GM18511 (cell line): ENCODE results near the gene DCD.
A peak's percentile ranks its signal among the peaks of the same experiment; 100 is the strongest.
"Not testable (repeated sequence)": the region's sequence is repeated elsewhere in the genome, so short reads cannot be mapped to it uniquely, and the experiment has no call there.

Experiments
- ATAC-seq: cut with Tn5 transposase; IDR thresholded peaks from one replicate; pipeline ENCODE4 v1.9.1; 2021; ENCODE audit warnings: mild to moderate bottlenecking, moderate library complexity; ENCODE audit not compliant: unreplicated experiment

DCD gene

DNA sequence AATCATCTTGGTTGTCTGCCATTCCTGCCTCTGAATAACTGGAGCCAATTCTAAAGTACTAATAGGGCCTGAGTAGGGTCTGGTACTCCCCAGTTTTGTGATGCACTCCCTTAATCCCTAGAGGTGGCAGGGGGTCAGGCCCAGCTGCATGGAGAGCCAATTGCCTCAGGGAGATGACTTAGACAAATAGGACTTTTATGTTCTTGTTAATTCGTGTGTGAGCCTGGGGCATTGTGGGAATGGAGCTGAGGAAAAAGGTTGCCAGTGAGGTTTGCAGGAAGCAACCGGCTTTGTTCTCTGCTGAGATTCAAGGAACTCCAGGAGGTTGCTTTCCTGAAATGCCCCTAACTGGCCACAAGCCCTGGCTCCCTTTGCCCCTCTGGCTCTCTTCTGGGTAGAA lies 6.8 kb upstream of the DCD start:
- no peak for ATAC-seq

DNA sequence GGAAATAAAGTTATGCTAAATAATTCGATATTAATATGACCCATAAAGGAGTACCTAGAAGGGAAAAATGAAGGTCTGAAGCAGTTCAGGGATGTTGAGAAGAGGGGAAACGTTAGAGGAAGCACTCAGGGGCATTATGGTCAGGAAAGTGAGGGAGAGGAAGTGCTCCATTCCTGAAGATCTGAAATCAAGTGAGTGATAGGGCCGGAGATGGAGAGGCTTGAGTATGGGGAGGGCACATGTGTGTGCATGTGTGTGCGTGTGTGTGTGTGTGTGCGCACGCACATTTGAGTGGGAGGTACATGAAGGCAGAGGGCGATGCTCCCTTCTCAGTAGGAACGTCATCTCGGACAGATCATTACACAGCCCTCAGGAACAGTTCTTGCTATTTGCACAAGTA lies 4.9 kb upstream of the DCD start:
- no peak for ATAC-seq

DNA sequence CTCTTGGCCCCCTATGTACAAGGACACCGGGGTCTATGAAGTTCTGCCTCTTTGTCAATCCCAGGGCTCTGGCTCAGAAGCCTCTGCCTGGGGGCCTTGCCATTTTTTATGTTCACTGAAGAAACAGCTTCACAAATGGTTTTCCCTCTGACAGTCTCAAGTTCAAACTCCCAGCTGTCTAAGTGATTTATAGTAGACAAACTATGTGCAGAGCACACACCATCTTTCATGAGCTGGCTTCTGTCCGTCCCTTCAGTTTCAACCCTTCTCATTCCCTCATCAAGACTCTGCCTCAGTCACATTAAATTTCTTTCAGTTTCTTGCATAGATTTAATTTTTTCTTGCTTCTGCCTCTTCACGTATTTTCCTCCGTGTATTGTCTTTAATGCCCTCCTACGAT lies 2.7 kb upstream of the DCD start:
- ATAC-seq, result no peak

DNA sequence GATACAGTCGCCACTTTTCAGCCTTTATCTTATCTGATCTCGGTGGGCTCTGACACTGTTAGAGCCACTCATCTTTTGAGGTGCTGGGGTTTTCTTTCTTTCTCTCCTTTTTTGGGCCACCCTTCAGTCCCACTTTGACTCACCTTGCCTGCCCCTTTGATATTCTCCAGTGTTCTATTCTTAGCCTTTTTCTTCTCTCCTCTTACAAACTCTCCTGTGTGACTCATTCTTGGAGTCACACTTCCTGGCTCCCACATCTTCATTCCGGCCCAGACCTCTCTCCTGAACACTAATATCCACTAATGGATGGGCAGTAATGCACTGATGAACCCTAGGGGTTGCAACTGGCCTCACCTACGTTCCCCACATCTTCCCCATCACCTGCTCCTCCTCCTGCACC lies 2.2 kb upstream of the DCD start:
- ATAC-seq, result no peak

- no peak for ATAC-seq
These were observed 1.7 kb upstream of the DCD start for GRCh38 chr12:54649825-54650224.

- ATAC-seq, result peak; percentile 49
These were observed 6.6 kb downstream of the DCD start for GRCh38 chr12:54641554-54641953.

GRCh38 chr12:54641089-54641488 lies 7.1 kb downstream of the DCD start:
- ATAC-seq, result no peak

GRCh38 chr12:54639112-54639511 lies 9.1 kb downstream of the DCD start:
- not testable (repeated sequence) for ATAC-seq

- no peak for ATAC-seq
These were observed 13.4 kb downstream of the DCD start, which contains the start of gene LACRT for GRCh38 chr12:54634795-54635194. Gene LACRT, minus strand, starts transcription at chr12:54634895. Its CDS starts 54 bp downstream, at chr12:54634841.

- ATAC-seq, result no peak
These were observed 16.0 kb downstream of the DCD start for GRCh38 chr12:54631988-54632728.

GRCh38 chr12:54631551-54631950 lies 16.6 kb downstream of the DCD start:
- ATAC-seq, result no peak

- no peak for ATAC-seq
These were observed 18.2 kb downstream of the DCD start for GRCh38 chr12:54629925-54630324.

DNA sequence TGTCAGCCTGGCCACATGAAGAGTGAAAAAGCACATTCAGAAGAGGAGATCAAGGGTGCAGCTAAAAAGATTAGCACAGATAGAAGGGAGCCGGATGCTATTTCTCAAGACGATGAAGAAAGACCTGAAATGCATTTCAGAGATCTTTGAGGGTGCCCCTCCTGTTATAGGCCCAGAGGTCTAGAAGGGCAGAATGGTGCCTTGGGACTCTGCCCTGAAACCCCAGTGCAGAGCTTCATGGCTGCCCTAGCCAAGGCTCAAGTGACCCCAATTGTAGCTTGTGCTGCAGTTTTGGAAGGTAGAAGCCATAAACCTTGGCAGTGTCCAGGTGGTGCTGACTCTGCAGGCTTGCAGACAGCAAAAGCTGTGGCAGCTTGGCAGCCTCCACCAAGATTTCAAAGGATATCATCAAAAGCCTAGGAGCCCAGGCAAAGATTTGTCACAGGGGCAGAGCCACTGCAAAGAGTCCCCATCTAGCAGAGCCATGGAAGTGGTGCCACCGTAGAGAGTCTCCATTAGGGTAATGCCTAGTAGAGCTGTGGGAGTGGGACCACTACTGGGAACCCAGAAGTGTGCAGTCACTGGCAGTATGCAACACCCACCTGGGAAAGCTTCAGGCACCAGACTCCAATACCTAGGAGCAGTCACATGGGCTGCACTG lies 19.8 kb downstream of the DCD start:
- no peak for ATAC-seq

DNA sequence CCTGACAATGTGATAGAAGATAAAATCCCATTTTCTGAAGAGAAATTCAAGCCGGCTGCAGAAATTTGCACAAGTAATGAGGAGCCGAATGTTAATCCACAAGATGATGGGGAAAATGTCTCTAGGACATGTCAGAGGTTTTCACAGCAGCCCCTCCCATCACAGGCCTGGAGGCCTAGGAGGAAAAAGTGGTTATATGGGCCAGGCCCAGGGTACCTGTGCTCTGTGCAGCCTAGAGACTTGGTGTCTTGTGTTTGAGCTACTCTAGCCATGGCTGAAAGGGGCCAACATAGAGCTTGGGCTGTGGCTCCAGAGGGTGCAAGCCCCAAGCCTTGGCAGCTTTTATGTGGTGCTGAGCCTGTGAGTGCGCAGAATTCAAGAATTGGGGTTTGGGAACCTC lies 20.9 kb downstream of the DCD start:
- ATAC-seq, result no peak

DNA sequence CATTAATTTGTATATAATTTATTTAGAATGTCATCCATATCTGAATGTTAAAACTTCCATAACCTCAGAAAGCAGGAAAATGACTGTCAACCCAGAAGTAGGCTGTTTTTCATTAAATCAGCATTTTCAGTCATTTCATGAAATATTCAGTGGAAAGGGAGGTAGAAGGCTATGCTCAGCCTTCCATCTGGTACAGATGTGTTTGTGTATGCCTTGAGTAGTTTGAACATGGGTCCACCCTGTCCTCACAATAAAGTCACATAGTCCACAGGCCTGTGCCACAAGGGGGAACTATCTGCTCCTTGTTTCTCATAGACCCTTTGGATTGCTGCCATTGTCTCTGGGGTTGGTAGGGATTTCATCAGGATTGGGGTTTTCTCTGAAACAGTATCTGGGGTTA lies 22.6 kb downstream of the DCD start:
- no peak for ATAC-seq

DNA sequence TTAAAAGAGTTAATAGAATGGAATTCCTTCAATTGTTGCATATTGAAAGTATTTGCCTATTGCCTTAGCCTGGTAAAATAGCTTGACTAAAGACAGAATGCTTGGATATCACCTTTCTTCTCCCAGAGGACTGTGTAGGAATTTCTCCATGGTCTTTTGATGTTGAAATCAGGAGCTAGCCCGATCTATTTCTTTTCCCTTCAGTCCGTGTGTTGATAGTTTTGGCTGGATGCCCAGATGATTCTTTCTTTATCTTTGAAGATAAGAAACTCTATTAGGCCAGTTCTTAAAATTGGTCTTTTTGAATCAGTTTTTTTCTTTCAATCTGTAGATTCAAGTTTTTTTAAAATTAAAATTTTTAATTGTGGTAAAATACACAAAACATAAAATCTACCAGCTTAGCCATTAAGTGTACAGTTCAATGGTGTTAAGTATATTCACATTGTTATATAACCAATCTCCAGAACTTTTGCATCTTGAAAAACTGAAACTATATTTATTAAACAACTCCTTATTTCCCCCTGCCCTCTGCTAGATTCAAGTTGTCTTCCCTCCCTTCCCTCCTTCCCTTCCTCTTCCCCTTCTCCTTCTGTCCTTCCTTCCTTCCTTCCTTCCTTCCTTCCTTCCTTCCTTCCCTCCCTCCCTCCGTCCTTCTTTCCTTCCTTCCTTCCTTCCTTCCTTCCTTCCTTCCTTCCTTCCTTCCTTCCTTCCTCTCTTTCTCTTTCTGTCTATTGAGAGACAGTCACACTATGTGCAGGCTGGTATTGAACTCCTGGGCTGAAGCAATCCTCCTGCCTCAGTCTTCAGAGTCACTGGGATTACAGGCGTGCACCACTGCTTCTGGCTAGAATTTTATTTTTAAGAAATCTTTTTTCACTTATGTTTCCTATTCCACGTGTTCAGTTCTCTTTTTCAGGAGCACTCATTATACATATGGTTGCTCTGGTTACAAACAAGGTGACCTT lies 23.6 kb downstream of the DCD start:
- ATAC-seq, result no peak

- ATAC-seq, result no peak
These were observed 25.5 kb downstream of the DCD start for GRCh38 chr12:54622463-54623183.

GRCh38 chr12:54616933-54617680 lies 31.1 kb downstream of the DCD start:
- ATAC-seq, result no peak

- ATAC-seq, result no peak
These were observed 35.9 kb downstream of the DCD start for GRCh38 chr12:54612225-54612750.

GRCh38 chr12:54611715-54612149 lies 36.4 kb downstream of the DCD start:
- no peak for ATAC-seq
